WTC11 (cell line): ENCODE results near the gene ENGASE.

Experiments
- CREB1 ChIP-seq: sonication (generic); formaldehyde crosslinking; IDR thresholded peaks from 2 replicates; pipeline ENCODE4 v1.8.0; 2023; ENCODE audit warnings: mild to moderate bottlenecking, missing genetic modification reagents
- CTCF ChIP-seq: fragments of 200-600 bp; IDR thresholded peaks from 2 replicates; pipeline ENCODE4 v1.8.0; 2022; ENCODE audit warnings: antibody characterized with exemption
- E2F4 ChIP-seq: sonication (generic); formaldehyde crosslinking; IDR thresholded peaks from 2 replicates; pipeline ENCODE4 v1.8.1; 2022; ENCODE audit warnings: low read depth, mild to moderate bottlenecking, moderate library complexity, missing genetic modification reagents, borderline replicate concordance
- E2F5 ChIP-seq: sonication (generic); formaldehyde crosslinking; IDR thresholded peaks from 2 replicates; pipeline ENCODE4 v1.8.1; 2022; ENCODE audit warnings: mild to moderate bottlenecking, moderate library complexity, missing genetic modification reagents
- JUN ChIP-seq: sonication (generic); formaldehyde crosslinking; IDR thresholded peaks from 2 replicates; pipeline ENCODE4 v1.8.0; 2023; ENCODE audit warnings: mild to moderate bottlenecking, missing genetic modification reagents
- MLX ChIP-seq: sonication (generic); formaldehyde crosslinking; IDR thresholded peaks from 2 replicates; pipeline ENCODE4 v1.8.1; 2023; ENCODE audit warnings: mild to moderate bottlenecking, missing genetic modification reagents, moderate library complexity
- NFYB ChIP-seq: sonication (generic); formaldehyde crosslinking; conservative IDR thresholded peaks from 2 replicates; pipeline ENCODE4 v1.8.0; 2022; ENCODE audit warnings: low read depth, missing genetic modification reagents

GRCh38 chr17:79045001-79045729, 29.5 kb upstream of the ENGASE start:
- TF ChIP-seq MLX: no peak
- TF ChIP-seq CTCF: no peak
- no peak for TF ChIP-seq E2F5
- no peak for TF ChIP-seq JUN (CRISPR knock-in tag)
- TF ChIP-seq E2F4 (CRISPR knock-in tag): no peak
- TF ChIP-seq CREB1 (CRISPR knock-in tag): no peak
- TF ChIP-seq NFYB (CRISPR knock-in tag): no peak
